ENCODE measurements around the gene MACROD2. TPM values are rescaled to one million over a fixed set of nuclear protein-coding genes. Genes with fewer than 3 reads are reported as not detected.

Gene MACROD2
- total RNA-seq, 4 donors from 2014 or later, result 1.8 to 4.8 (median 2.9) TPM

- Histone ChIP-seq H3K4me1 (no peaks in the 10 kb centered on the region), H3K36me3 (no peaks in the 10 kb centered on the region), H3K4me3 (no peak overlapping the region), H3K27ac (no peak overlapping the region), H3K9me3 (no peaks in the 10 kb centered on the region), H3K27me3 (no peaks in the 10 kb centered on the region)
- 49 to 65% methylated on average over 3 of the region's 3 CpGs for WGBS, 2 donors
- no peak for DNase-seq
- TF ChIP-seq POLR2A (IDR thresholded peaks at IDR 0.05), result no peak
- TF ChIP-seq, protein P1, sequence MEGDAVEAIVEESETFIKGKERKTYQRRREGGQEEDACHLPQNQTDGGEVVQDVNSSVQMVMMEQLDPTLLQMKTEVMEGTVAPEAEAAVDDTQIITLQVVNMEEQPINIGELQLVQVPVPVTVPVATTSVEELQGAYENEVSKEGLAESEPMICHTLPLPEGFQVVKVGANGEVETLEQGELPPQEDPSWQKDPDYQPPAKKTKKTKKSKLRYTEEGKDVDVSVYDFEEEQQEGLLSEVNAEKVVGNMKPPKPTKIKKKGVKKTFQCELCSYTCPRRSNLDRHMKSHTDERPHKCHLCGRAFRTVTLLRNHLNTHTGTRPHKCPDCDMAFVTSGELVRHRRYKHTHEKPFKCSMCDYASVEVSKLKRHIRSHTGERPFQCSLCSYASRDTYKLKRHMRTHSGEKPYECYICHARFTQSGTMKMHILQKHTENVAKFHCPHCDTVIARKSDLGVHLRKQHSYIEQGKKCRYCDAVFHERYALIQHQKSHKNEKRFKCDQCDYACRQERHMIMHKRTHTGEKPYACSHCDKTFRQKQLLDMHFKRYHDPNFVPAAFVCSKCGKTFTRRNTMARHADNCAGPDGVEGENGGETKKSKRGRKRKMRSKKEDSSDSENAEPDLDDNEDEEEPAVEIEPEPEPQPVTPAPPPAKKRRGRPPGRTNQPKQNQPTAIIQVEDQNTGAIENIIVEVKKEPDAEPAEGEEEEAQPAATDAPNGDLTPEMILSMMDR (IDR thresholded peaks at IDR 0.05), result no peak
- intact Hi-C loops (cut with DNase I), result no loop called here
These were observed 821.8 kb downstream of the MACROD2 start for GRCh38 chr20:14817101-14817500.

DNA sequence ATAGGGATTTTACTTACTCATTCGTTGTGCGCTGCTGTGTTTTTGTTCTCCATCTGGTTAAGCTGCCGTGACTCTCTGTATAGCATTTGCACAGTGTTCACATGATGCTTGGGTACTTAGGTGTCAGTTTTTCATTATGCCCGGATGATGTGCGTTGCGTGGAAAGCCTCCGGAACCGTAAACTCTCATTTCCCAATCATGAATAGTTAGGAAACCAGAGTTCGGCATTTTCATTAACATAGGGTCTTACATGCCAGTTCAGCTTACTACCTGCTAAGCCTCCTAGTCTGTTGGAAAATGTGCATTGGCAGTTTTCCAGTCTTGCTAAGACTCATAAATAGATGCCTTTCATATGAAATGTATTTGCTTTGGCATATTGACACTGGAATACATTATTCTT, 825.5 kb downstream of the MACROD2 start:
- Histone ChIP-seq H3K27me3 (no peaks in the 10 kb centered on the region), H3K4me3 (no peak overlapping the region), H3K4me1 (no peaks in the 10 kb centered on the region), H3K9me3 (no peaks in the 10 kb centered on the region), H3K27ac (no peak overlapping the region), H3K36me3 (no peaks in the 10 kb centered on the region)
- intact Hi-C loops (cut with DNase I), result no loop called here
- WGBS, 2 donors, result 53 to 87% methylated on average over 9 of the region's 9 CpGs
- TF ChIP-seq, protein P1 (IDR thresholded peaks at IDR 0.05), result no peak
- TF ChIP-seq POLR2A (IDR thresholded peaks at IDR 0.05), result no peak
- DNase-seq, result no peak

DNA sequence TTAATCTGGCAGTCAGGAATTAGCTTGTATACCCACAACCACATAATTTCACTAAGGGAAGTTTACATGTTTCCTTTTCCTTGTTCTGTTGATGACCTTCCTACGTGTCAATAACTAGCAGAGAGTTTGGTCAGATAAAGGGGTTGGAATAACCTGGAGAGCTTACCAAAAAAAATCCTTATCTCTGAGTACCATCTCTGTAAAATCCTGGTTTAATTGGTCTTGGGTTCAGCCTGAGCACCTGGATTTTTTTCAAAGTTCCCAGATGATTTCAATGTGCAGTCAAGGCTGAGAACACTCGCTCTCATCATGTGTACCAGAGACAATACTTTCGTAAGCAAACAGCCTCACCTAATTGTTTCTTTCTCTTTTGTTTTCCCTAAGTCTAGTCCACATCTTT, 825.9 kb downstream of the MACROD2 start:
- no peaks in the 10 kb centered on the region for H3K27me3 ChIP-seq
- no peak overlapping the region for H3K27ac ChIP-seq
- DNase-seq, result no peak
- H3K36me3 ChIP-seq, result no peaks in the 10 kb centered on the region
- TF ChIP-seq, protein P1 (IDR thresholded peaks at IDR 0.05), result no peak
- TF ChIP-seq POLR2A (IDR thresholded peaks at IDR 0.05), result no peak
- no peaks in the 10 kb centered on the region for H3K9me3 ChIP-seq
- WGBS, 2 donors, result 76 to 90% methylated on average over 3 of the region's 3 CpGs
- no peaks in the 10 kb centered on the region for H3K4me1 ChIP-seq
- no peak overlapping the region for H3K4me3 ChIP-seq
- intact Hi-C loops (cut with DNase I), result no loop called here

- Histone ChIP-seq H3K4me1 (no peaks in the 10 kb centered on the region), H3K4me3 (no peak overlapping the region), H3K27me3 (no peaks in the 10 kb centered on the region), H3K27ac (no peak overlapping the region), H3K36me3 (no peaks in the 10 kb centered on the region), H3K9me3 (no peaks in the 10 kb centered on the region)
- no peak for DNase-seq
- no peak for TF ChIP-seq POLR2A (IDR thresholded peaks at IDR 0.05)
- TF ChIP-seq, protein P1 (IDR thresholded peaks at IDR 0.05), result no peak
- intact Hi-C loops (cut with DNase I), result no loop called here
- 47 to 67% methylated on average over 4 of the region's 4 CpGs for WGBS, 2 donors
These were observed 829.7 kb downstream of the MACROD2 start for GRCh38 chr20:14824996-14825395.

- DNase-seq, result no peak
- no peaks in the 10 kb centered on the region for H3K36me3 ChIP-seq
- TF ChIP-seq, protein P1 (IDR thresholded peaks at IDR 0.05), result no peak
- H3K27ac ChIP-seq, result no peak overlapping the region
- intact Hi-C loops (cut with DNase I), result no loop called here
- H3K27me3 ChIP-seq, result no peaks in the 10 kb centered on the region
- H3K9me3 ChIP-seq, result no peaks in the 10 kb centered on the region
- H3K4me3 ChIP-seq, result no peak overlapping the region
- WGBS, 2 donors, result 86 to 89% methylated on average over 17 of the region's 17 CpGs
- H3K4me1 ChIP-seq, result no peaks in the 10 kb centered on the region
These were observed 831.4 kb downstream of the MACROD2 start for GRCh38 chr20:14826543-14827313.
